ENCODE measurements around the gene KCNIP4. TPM values are rescaled to one million over a fixed set of nuclear protein-coding genes. Genes with fewer than 3 reads are reported as not detected.

The KCNIP4 gene
- total RNA-seq, 6 experiments from 2014 or later: not detected

- DNase-seq: no peak
- no peaks in the 10 kb centered on the region for H3K36me3 ChIP-seq
- intact Hi-C loops (cut with DNase I): no loop called here
- TF ChIP-seq POLR2A (IDR thresholded peaks at IDR 0.05) (no peak), CTCF (IDR thresholded peaks at IDR 0.05) (no peak)
- H3K4me3 ChIP-seq: no peak overlapping the region
- no peaks in the 10 kb centered on the region for H3K4me1 ChIP-seq
- ATAC-seq: no peak
- 60% methylated on average over 4 of the region's 5 CpGs for WGBS (ENCODE audit: insufficient coverage, low coverage, low lambda C conversion rate, missing lambda C conversion rate)
- H3K9me3 ChIP-seq: no peaks in the 10 kb centered on the region
- no peaks in the 10 kb centered on the region for H3K27me3 ChIP-seq
- no peak overlapping the region for H3K27ac ChIP-seq
Observed at GRCh38 chr4:20857081-20857480, 1091.5 kb downstream of the KCNIP4 start.

GRCh38 chr4:20847124-20847747 lies 1101.3 kb downstream of the KCNIP4 start:
- H3K27me3 ChIP-seq: no peaks in the 10 kb centered on the region
- TF ChIP-seq CTCF (IDR thresholded peaks at IDR 0.05) (no peak), POLR2A (IDR thresholded peaks at IDR 0.05) (no peak)
- intact Hi-C loops (cut with DNase I): no loop called here
- H3K36me3 ChIP-seq: no peaks in the 10 kb centered on the region
- no peak overlapping the region for H3K27ac ChIP-seq
- ATAC-seq: no peak
- H3K4me3 ChIP-seq: no peak overlapping the region
- H3K4me1 ChIP-seq: no peaks in the 10 kb centered on the region
- DNase-seq: no peak
- H3K9me3 ChIP-seq: no peaks in the 10 kb centered on the region
- WGBS (ENCODE audit: insufficient coverage, low coverage, low lambda C conversion rate, missing lambda C conversion rate): 10% methylated on average over 2 of the region's 2 CpGs

GRCh38 chr4:20844311-20844710 lies 1104.3 kb downstream of the KCNIP4 start:
- no peak for ATAC-seq
- no peaks in the 10 kb centered on the region for H3K9me3 ChIP-seq
- 53% methylated on average over 4 of the region's 4 CpGs for WGBS (ENCODE audit: insufficient coverage, low coverage, low lambda C conversion rate, missing lambda C conversion rate)
- no peak overlapping the region for H3K4me3 ChIP-seq
- H3K4me1 ChIP-seq: no peaks in the 10 kb centered on the region
- no peaks in the 10 kb centered on the region for H3K27me3 ChIP-seq
- H3K36me3 ChIP-seq: no peaks in the 10 kb centered on the region
- intact Hi-C loops (cut with DNase I): no loop called here
- H3K27ac ChIP-seq: no peak overlapping the region
- TF ChIP-seq CTCF (IDR thresholded peaks at IDR 0.05): no peak
- no peak for TF ChIP-seq POLR2A (IDR thresholded peaks at IDR 0.05)
- DNase-seq: no peak

- Histone ChIP-seq H3K9me3 (no peaks in the 10 kb centered on the region), H3K27ac (no peak overlapping the region), H3K36me3 (no peaks in the 10 kb centered on the region), H3K27me3 (no peaks in the 10 kb centered on the region), H3K4me1 (no peaks in the 10 kb centered on the region), H3K4me3 (no peak overlapping the region)
- intact Hi-C loops (cut with DNase I): no loop called here
- no peak for DNase-seq
- ATAC-seq: no peak
- 45% methylated on average over 5 of the region's 5 CpGs for WGBS (ENCODE audit: insufficient coverage, low coverage, low lambda C conversion rate, missing lambda C conversion rate)
- TF ChIP-seq POLR2A (IDR thresholded peaks at IDR 0.05): no peak
- no peak for TF ChIP-seq CTCF (IDR thresholded peaks at IDR 0.05)
Observed at GRCh38 chr4:20840648-20841190, 1107.9 kb downstream of the KCNIP4 start.
